Kidney epithelial cell (primary cell): Measurements from ENCODE around the gene C17orf113. TPM values are rescaled to one million over a fixed set of nuclear protein-coding genes. Genes with fewer than 3 reads are reported as not detected.

Source experiments
- DNase-seq: peaks from one replicate; pipeline ENCODE4 v3.0.0-alpha.2; 2010; ENCODE audit warnings: low read depth
- H3K27me3 ChIP-seq: 2 replicates; pipeline ENCODE4 v1.6.0; 2011; ENCODE audit warnings: low read length; ENCODE audit not compliant: control insufficient read depth, insufficient read depth
- H3K36me3 ChIP-seq: 2 replicates; pipeline ENCODE4 v1.5.1; 2011; ENCODE audit warnings: low read length; ENCODE audit not compliant: control insufficient read depth, insufficient read depth
- H3K4me3 ChIP-seq: 2 replicates; pipeline ENCODE4 v1.5.1; 2011; ENCODE audit warnings: low read depth, mild to moderate bottlenecking, control low read depth, low read length
- CTCF ChIP-seq: IDR thresholded peaks from 2 replicates; pipeline ENCODE4 v1.5.1; 2011; ENCODE audit warnings: mild to moderate bottlenecking, moderate library complexity, low read length, control low read depth, inconsistent platforms; ENCODE audit not compliant: insufficient read depth, poor library complexity, severe bottlenecking
- total RNA-seq: library from RNA; depleted of rRNA; stranded (reverse); fragments of >200 nt; gene quantifications from 2 replicates; pipeline ENCODE4 v1.2.3, GENCODE V29; 2015

C17orf113 gene
- total RNA-seq, 1 donor from 2014 or later: 0.75 TPM

GRCh38 chr17:42040818-42041217 is 9.6 kb downstream of the C17orf113 start:
- H3K4me3 ChIP-seq: no peak overlapping the region
- no peak for DNase-seq

DNA sequence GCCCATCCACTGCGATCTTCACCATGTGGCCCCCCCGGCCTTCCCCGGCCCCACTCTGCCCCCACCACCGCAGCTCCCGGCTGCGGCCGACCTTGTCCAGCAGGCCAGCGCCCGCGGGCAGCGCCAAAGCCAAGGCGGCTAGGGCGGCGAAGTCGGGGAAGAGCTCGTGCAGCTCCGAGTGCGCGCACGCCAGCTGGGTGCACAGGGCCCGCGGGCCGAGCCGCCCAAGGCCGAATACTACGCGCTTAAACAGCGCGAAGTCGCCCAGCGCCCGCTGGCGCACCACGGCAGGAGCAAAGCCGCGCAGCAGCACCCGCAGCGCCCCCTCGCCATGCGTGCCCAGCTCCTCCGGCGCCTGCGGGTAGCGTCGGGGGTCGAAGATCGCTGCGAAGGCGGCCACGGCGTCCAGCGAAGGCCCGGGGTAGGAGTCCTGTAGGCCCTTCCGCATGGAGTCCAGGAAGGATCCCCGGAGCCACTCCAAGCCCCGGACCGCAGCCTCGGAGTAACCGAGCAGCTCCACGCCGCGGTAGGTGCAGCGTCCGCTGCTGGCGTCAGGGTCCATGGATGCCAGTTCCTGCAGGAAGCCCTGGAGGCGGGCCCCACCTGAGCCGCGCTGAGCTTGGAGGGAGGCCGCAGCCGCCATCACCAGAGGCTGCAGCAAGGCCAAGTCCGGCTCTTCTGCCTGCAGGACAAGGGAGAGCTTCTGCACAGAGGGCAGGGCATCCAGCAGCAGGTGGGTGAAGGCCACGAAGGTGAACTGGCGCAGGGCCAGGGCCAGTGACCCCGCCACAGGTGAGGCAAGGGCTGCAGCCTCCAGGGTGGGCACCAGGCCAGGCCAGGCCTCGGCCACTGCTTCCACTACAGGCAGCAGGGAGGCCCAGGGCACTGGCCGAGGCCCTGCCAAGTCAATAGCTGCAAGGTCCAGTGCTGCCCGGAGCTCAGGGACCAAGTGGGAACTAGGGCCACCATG is 10.3 kb downstream of the C17orf113 start:
- no peak for TF ChIP-seq CTCF

More at GRCh38 chr17:42040818-42041217, 9.6 kb downstream of the C17orf113 start:
- no peak for TF ChIP-seq CTCF
- H3K36me3 ChIP-seq: no peaks in the 10 kb centered on the region
- peaks cover 6% of the 10 kb centered on the region for H3K27me3 ChIP-seq

GRCh38 chr17:42038221-42038973 is 12.0 kb downstream of the C17orf113 start:
- DNase-seq: no peak
- no peak overlapping the region for H3K4me3 ChIP-seq
- H3K27me3 ChIP-seq: peaks cover 6% of the 10 kb centered on the region
- TF ChIP-seq CTCF: no peak
- no peaks in the 10 kb centered on the region for H3K36me3 ChIP-seq

More for the DNA sequence above, 10.3 kb downstream of the C17orf113 start:
- no peak overlapping the region for H3K4me3 ChIP-seq
- peaks cover 6% of the 10 kb centered on the region for H3K27me3 ChIP-seq
- no peak for DNase-seq
- H3K36me3 ChIP-seq: no peaks in the 10 kb centered on the region

GRCh38 chr17:42034059-42034458 is 16.3 kb downstream of the C17orf113 start:
- H3K36me3 ChIP-seq: no peaks in the 10 kb centered on the region

DNA sequence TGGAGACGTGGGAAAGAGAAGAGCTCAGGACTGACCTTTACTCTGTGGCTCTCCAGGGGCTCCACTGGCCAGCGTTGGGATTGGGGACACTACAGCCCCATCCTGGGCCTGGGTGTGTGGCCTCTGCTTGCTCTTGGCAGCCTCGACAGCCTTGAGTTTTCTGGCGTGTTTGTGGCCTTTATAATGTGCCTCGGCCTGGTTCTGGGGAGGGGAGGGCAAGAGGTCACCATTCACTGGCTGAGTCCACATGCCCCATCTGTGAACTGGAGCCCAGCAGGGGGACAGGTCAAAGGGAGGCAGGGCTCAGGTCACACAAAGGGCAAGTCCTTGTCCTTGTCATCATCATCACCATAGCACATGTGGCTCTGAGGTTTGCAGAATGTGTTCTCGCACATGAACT is 18.8 kb downstream of the C17orf113 start:
- Histone ChIP-seq H3K27me3 (peaks cover 11% of the 10 kb centered on the region), H3K36me3 (no peaks in the 10 kb centered on the region), H3K4me3 (no peak overlapping the region)
- no peak for DNase-seq
- no peak for TF ChIP-seq CTCF

More at GRCh38 chr17:42034059-42034458, 16.3 kb downstream of the C17orf113 start:
- Histone ChIP-seq H3K27me3 (peaks cover 3% of the 10 kb centered on the region), H3K4me3 (no peak overlapping the region)
- TF ChIP-seq CTCF: no peak
- DNase-seq: no peak
